DOHH2 (cell line): ENCODE results near the gene DGAT2.

Experiments used
- H3F3A ChIP-seq: fragments of 200-600 bp; sonication (generic), shearing (Covaris generic); 2 replicates; pipeline ENCODE4 v1.6.0; 2016; ENCODE audit warnings: antibody characterized with exemption, mild to moderate bottlenecking; ENCODE audit not compliant: control insufficient read depth, insufficient read depth
- H3K27ac ChIP-seq: fragments of 200-600 bp; sonication (generic); 2 replicates; pipeline ENCODE4 v1.5.1; 2014; ENCODE audit warnings: low read depth, mild to moderate bottlenecking, low read length, moderate library complexity
- H3K27me3 ChIP-seq: fragments of 200-600 bp; sonication (generic); 2 replicates; pipeline ENCODE4 v1.6.1; 2014; ENCODE audit warnings: mild to moderate bottlenecking, low read length, mixed read lengths; ENCODE audit not compliant: control insufficient read depth
- H3K36me3 ChIP-seq: fragments of 200-600 bp; sonication (generic); 2 replicates; pipeline ENCODE4 v1.6.1; 2014; ENCODE audit warnings: mild to moderate bottlenecking, low read length, moderate library complexity, mixed read lengths; ENCODE audit not compliant: control insufficient read depth
- H3K4me1 ChIP-seq: fragments of 200-600 bp; sonication (generic); 2 replicates; pipeline ENCODE4 v1.6.1; 2014; ENCODE audit warnings: mild to moderate bottlenecking, low read length, mixed read lengths; ENCODE audit not compliant: control insufficient read depth
- H3K4me2 ChIP-seq: fragments of 200-600 bp; sonication (generic); 2 replicates; pipeline ENCODE4 v1.6.0; 2014; ENCODE audit warnings: mild to moderate bottlenecking, low read length, moderate library complexity
- H3K4me3 ChIP-seq: fragments of 200-600 bp; sonication (generic); 2 replicates; pipeline ENCODE4 v1.5.1; 2014; ENCODE audit warnings: mild to moderate bottlenecking, low read length, mixed read lengths
- H3K79me2 ChIP-seq: fragments of 200-600 bp; sonication (generic); 2 replicates; pipeline ENCODE4 v1.6.1; 2014; ENCODE audit warnings: mild to moderate bottlenecking, low read length, mixed read lengths; ENCODE audit not compliant: control insufficient read depth
- H3K9me2 ChIP-seq: fragments of 200-600 bp; sonication (generic); replicated peaks from 2 replicates; pipeline ENCODE4 v1.6.1; 2014; ENCODE audit warnings: mild to moderate bottlenecking, low read length, mixed read lengths; ENCODE audit not compliant: control insufficient read depth
- H3K9me3 ChIP-seq: fragments of 200-600 bp; sonication (generic); 2 replicates; pipeline ENCODE4 v1.6.1; 2014; ENCODE audit warnings: antibody characterized with exemption, low read length, mixed read lengths; ENCODE audit not compliant: control insufficient read depth, insufficient read depth
- H4K20me1 ChIP-seq: fragments of 200-600 bp; sonication (generic); 2 replicates; pipeline ENCODE4 v1.6.0; 2014; ENCODE audit warnings: low read depth, mild to moderate bottlenecking, antibody characterized with exemption, low read length, moderate library complexity; ENCODE audit not compliant: control insufficient read depth, insufficient read depth
- CTCF ChIP-seq: fragments of 200-600 bp; sonication (generic); IDR thresholded peaks from one replicate; pipeline ENCODE4 v1.5.1; 2014; ENCODE audit warnings: antibody characterized with exemption, mild to moderate bottlenecking, low read depth, low read length; ENCODE audit not compliant: poor library complexity, severe bottlenecking
- EZH2phosphoT487 ChIP-seq: fragments of 200-600 bp; sonication (generic); IDR thresholded peaks from 2 replicates; pipeline ENCODE4 v1.6.1; 2017; ENCODE audit warnings: borderline replicate concordance, mild to moderate bottlenecking, antibody characterized with exemption, low read length, moderate library complexity, mixed read lengths

Gene DGAT2

DNA sequence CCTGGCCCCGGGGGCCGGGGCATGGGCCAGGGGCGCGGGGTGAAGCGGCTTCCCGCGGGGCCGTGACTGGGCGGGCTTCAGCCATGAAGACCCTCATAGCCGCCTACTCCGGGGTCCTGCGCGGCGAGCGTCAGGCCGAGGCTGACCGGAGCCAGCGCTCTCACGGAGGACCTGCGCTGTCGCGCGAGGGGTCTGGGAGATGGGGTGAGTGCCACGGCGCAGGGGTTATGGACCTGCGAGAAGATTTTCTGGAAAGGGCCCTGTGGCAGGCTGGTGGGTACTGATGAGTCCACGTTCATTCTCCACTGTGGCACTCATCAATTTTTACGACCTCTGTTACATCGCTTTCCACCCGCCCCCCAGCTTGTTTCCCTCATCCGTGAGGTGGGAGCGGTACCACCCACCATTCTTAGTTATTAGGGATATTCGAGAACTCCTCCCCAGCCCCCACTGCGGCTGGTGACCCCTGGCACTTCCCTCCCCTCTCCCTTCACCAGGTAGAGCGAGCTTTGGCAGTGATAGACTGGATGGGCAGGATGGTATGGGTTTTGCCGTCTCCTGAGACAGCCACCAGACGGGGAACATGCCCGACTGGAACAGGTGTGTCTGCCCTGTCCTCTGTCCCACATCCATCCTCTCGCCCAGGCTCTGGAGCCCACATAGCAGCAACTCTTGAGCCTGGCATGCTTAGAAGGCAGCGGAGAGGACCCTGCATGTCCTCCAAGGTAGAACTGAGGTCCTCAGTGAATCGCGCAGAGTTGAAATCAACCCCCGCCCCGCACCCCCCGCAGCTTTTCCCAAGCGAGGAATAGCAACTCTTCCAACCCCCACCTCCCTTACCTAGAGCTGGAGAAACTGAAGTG, 562 bp downstream of the DGAT2 start:
- TF ChIP-seq EZH2phosphoT487, result no peak
- TF ChIP-seq CTCF, result peak; percentile 36
- no peaks in the 10 kb centered on the region for H3K9me3 ChIP-seq
- peak overlapping the region; percentile 74 for H3K4me3 ChIP-seq
- peak overlapping the region; percentile 92 for H3K4me2 ChIP-seq
- peaks cover 26% of the 10 kb centered on the region for H3K27me3 ChIP-seq
- H3K9me2 ChIP-seq, result no peaks in the 10 kb centered on the region
- H4K20me1 ChIP-seq, result no peaks in the 10 kb centered on the region
- no peaks in the 10 kb centered on the region for H3K36me3 ChIP-seq
- H3F3A ChIP-seq, result no peaks in the 10 kb centered on the region
- H3K79me2 ChIP-seq, result no peaks in the 10 kb centered on the region
- no peak overlapping the region for H3K27ac ChIP-seq
- H3K4me1 ChIP-seq, result peaks cover 50% of the 10 kb centered on the region

GRCh38 chr11:75770102-75770501, 1.5 kb downstream of the DGAT2 start:
- peaks cover 26% of the 10 kb centered on the region for H3K27me3 ChIP-seq

GRCh38 chr11:75771646-75772410, 3.2 kb downstream of the DGAT2 start:
- no peaks in the 10 kb centered on the region for H3K36me3 ChIP-seq
- H3K27me3 ChIP-seq, result peaks cover 26% of the 10 kb centered on the region
- TF ChIP-seq EZH2phosphoT487, result no peak
- no peak for TF ChIP-seq CTCF
- H3K27ac ChIP-seq, result no peak overlapping the region
- no peak overlapping the region for H3K4me2 ChIP-seq
- H4K20me1 ChIP-seq, result no peaks in the 10 kb centered on the region
- H3K9me3 ChIP-seq, result no peaks in the 10 kb centered on the region
- H3F3A ChIP-seq, result no peaks in the 10 kb centered on the region
- H3K79me2 ChIP-seq, result no peaks in the 10 kb centered on the region
- no peak overlapping the region for H3K4me3 ChIP-seq
- peaks cover 54% of the 10 kb centered on the region for H3K4me1 ChIP-seq
- H3K9me2 ChIP-seq, result no peaks in the 10 kb centered on the region

More at GRCh38 chr11:75770102-75770501, 1.5 kb downstream of the DGAT2 start:
- H3K79me2 ChIP-seq, result no peaks in the 10 kb centered on the region
- no peaks in the 10 kb centered on the region for H3K9me2 ChIP-seq
- no peaks in the 10 kb centered on the region for H3K36me3 ChIP-seq
- H3K4me2 ChIP-seq, result no peak overlapping the region
- peaks cover 54% of the 10 kb centered on the region for H3K4me1 ChIP-seq
- no peak for TF ChIP-seq EZH2phosphoT487
- no peak for TF ChIP-seq CTCF
- no peaks in the 10 kb centered on the region for H3F3A ChIP-seq
- H4K20me1 ChIP-seq, result no peaks in the 10 kb centered on the region
- H3K27ac ChIP-seq, result no peak overlapping the region
- no peaks in the 10 kb centered on the region for H3K9me3 ChIP-seq
- H3K4me3 ChIP-seq, result no peak overlapping the region
